ENCODE data around the gene CEP112. TPM values are rescaled to one million over a fixed set of nuclear protein-coding genes. Genes with fewer than 3 reads are reported as not detected.

Gene CEP112
- total and polyA plus RNA-seq, 4 donors, result 5.9 to 32.9 (median 18.8) TPM

DNA sequence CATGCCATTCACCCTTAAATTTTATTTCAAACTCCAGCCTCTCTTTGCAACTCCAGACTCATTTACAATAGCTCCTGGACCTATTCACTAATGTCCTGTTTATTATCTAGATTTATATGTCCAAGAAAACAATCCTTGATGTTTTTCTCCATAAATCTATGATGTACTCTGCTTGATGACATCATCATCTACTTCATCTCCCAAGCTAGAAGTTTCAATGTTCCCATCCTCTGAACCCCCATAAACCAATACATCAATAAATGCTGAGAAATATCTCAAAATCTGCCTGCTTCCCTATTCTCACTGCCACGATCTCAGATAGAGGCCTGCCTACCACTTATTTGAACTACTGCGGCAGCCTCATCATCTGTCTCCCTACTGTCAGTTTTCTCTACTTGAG lies 4.2 kb downstream of the CEP112 start:
- no peak overlapping the region for H3K4me3 ChIP-seq
- DNase-seq (no peak), ATAC-seq (ENCODE audit: insufficient read depth, low FRiP score) (no peak)
- H3K36me3 ChIP-seq (ENCODE audit: control insufficient read depth in 4 of 4, insufficient read depth in 4 of 4, low read length in 4 of 4), result peaks cover 0 to 4% (median under 1%) of the 10 kb centered on the region in 4 donors
- H3K9me3 ChIP-seq (ENCODE audit: control insufficient read depth in 4 of 4, insufficient read depth in 3 of 4, low read length in 3 of 4), result peaks cover 0 to 4% (median 0%) of the 10 kb centered on the region in 4 donors
- H3K27me3 ChIP-seq (ENCODE audit: control insufficient read depth in 3 of 3, insufficient read depth in 3 of 3, low read length in 2 of 3), result no peaks in the 10 kb centered on the region
- H3K4me1 ChIP-seq (ENCODE audit: control insufficient read depth in 5 of 5, insufficient read depth in 5 of 5, low read length in 5 of 5), result peaks cover 0 to 13% (median 0%) of the 10 kb centered on the region in 5 donors
- no peak overlapping the region for H3K27ac ChIP-seq (ENCODE audit: low read depth in 1 of 2, low read length in 1 of 2)
- WGBS, 2 donors, result 83 to 88% methylated on average over 2 of the region's 2 CpGs
- TF ChIP-seq, protein P1, sequence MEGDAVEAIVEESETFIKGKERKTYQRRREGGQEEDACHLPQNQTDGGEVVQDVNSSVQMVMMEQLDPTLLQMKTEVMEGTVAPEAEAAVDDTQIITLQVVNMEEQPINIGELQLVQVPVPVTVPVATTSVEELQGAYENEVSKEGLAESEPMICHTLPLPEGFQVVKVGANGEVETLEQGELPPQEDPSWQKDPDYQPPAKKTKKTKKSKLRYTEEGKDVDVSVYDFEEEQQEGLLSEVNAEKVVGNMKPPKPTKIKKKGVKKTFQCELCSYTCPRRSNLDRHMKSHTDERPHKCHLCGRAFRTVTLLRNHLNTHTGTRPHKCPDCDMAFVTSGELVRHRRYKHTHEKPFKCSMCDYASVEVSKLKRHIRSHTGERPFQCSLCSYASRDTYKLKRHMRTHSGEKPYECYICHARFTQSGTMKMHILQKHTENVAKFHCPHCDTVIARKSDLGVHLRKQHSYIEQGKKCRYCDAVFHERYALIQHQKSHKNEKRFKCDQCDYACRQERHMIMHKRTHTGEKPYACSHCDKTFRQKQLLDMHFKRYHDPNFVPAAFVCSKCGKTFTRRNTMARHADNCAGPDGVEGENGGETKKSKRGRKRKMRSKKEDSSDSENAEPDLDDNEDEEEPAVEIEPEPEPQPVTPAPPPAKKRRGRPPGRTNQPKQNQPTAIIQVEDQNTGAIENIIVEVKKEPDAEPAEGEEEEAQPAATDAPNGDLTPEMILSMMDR (IDR thresholded peaks at IDR 0.05; ENCODE audit: control extremely low read depth, extremely low read depth), result no peak
- no peak overlapping the region for H3K9ac ChIP-seq (ENCODE audit: insufficient read depth in 1 of 2, low read length in 2 of 2)

DNA sequence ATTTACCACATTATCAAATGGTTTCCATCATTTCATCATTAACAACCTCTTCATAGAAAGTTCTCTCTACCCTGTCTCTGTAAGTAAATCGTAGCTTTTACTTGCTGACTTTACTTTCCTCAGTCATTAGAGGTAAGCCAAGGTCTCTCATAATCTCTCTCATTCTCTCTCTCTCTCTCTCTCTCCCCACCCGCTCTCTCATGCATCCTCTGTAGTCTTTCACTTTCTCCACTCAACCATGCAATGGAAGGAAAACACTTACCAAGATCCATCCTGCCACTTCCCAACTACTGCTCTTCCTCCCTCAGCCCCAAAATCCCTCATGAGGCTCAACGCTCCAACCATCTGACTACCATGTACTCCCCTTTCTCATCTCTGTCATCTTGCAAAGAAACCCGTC lies 6.1 kb downstream of the CEP112 start:
- no peak for DNase-seq
- no peak overlapping the region for H3K27ac ChIP-seq (ENCODE audit: low read depth in 1 of 2, low read length in 1 of 2)
- no peak overlapping the region for H3K9ac ChIP-seq (ENCODE audit: insufficient read depth in 1 of 2, low read length in 2 of 2)
- no peak overlapping the region for H3K4me3 ChIP-seq
- peaks cover 0 to 4% (median 0%) of the 10 kb centered on the region in 4 donors for H3K9me3 ChIP-seq (ENCODE audit: control insufficient read depth in 4 of 4, insufficient read depth in 3 of 4, low read length in 3 of 4)
- TF ChIP-seq, protein P1 (IDR thresholded peaks at IDR 0.05; ENCODE audit: control extremely low read depth, extremely low read depth), result no peak
- peaks cover 0 to 8% (median 4%) of the 10 kb centered on the region in 4 donors for H3K36me3 ChIP-seq (ENCODE audit: control insufficient read depth in 4 of 4, insufficient read depth in 4 of 4, low read length in 4 of 4)
- H3K4me1 ChIP-seq (ENCODE audit: control insufficient read depth in 5 of 5, insufficient read depth in 5 of 5, low read length in 5 of 5), result peaks cover 0 to 6% (median 0%) of the 10 kb centered on the region in 5 donors
- no peak for ATAC-seq (ENCODE audit: insufficient read depth, low FRiP score)
- 95% methylated on average over 4 of the region's 4 CpGs for WGBS, 2 donors
- H3K27me3 ChIP-seq (ENCODE audit: control insufficient read depth in 3 of 3, insufficient read depth in 3 of 3, low read length in 2 of 3), result no peaks in the 10 kb centered on the region

DNA sequence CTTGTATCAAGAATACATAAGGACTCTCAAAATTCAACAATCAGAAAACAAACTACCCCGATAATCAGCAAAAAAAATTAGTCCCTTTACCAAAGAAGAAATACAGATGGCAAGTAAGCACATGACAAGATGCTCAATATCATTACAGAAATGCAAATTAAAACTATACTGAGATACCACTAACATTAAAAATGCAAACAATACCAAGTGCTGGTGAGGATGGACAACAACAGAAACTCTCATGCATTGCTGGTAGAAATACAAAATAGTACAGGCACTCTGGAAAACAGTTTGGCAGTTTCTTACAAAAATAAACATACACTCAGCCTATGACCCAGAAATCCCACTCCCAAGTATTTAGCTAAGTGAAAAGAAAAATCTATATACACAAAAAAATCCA lies 7.5 kb downstream of the CEP112 start:
- ATAC-seq (ENCODE audit: insufficient read depth, low FRiP score) (no peak), DNase-seq (no peak)
- Histone ChIP-seq H3K36me3 (ENCODE audit: control insufficient read depth in 4 of 4, insufficient read depth in 4 of 4, low read length in 4 of 4) (peaks cover 0 to 11% (median 9%) of the 10 kb centered on the region in 4 donors), H3K4me3 (no peak overlapping the region), H3K9ac (ENCODE audit: insufficient read depth in 1 of 2, low read length in 2 of 2) (no peak overlapping the region), H3K27me3 (ENCODE audit: control insufficient read depth in 3 of 3, insufficient read depth in 3 of 3, low read length in 2 of 3) (no peaks in the 10 kb centered on the region), H3K27ac (ENCODE audit: low read depth in 1 of 2, low read length in 1 of 2) (no peak overlapping the region), H3K4me1 (ENCODE audit: control insufficient read depth in 5 of 5, insufficient read depth in 5 of 5, low read length in 5 of 5) (no peaks in the 10 kb centered on the region), H3K9me3 (ENCODE audit: control insufficient read depth in 4 of 4, insufficient read depth in 3 of 4, low read length in 3 of 4) (peaks cover 0 to 4% (median 0%) of the 10 kb centered on the region in 4 donors)
- TF ChIP-seq, protein P1 (IDR thresholded peaks at IDR 0.05; ENCODE audit: control extremely low read depth, extremely low read depth), result no peak
- 83 to 93% methylated on average over 1 of the region's 1 CpG for WGBS, 2 donors

DNA sequence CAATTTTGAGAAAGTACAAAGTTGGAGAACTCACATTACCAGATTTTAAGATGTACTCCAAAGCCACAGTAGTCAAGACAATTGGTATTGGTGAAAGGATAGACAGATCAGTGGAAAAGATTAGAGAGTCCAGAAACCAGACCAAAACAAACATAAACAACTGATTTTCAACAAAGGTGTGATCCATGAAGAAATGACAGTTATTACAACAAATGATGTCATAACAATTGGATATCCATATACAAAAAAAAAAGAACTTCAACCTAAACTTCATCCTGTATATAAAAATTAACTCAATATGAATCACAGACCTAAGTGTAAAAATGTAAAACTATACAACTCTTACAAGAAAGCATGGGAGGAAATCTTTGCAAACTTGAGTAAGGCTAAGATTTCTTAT lies 8.4 kb downstream of the CEP112 start:
- TF ChIP-seq, protein P1 (IDR thresholded peaks at IDR 0.05; ENCODE audit: control extremely low read depth, extremely low read depth), result no peak
- Histone ChIP-seq H3K4me3 (no peak overlapping the region), H3K36me3 (ENCODE audit: control insufficient read depth in 4 of 4, insufficient read depth in 4 of 4, low read length in 4 of 4) (peaks cover 0 to 10% (median 8%) of the 10 kb centered on the region in 4 donors), H3K27ac (ENCODE audit: low read depth in 1 of 2, low read length in 1 of 2) (no peak overlapping the region), H3K9ac (ENCODE audit: insufficient read depth in 1 of 2, low read length in 2 of 2) (no peak overlapping the region), H3K27me3 (ENCODE audit: control insufficient read depth in 3 of 3, insufficient read depth in 3 of 3, low read length in 2 of 3) (no peaks in the 10 kb centered on the region), H3K4me1 (ENCODE audit: control insufficient read depth in 5 of 5, insufficient read depth in 5 of 5, low read length in 5 of 5) (no peaks in the 10 kb centered on the region), H3K9me3 (ENCODE audit: control insufficient read depth in 4 of 4, insufficient read depth in 3 of 4, low read length in 3 of 4) (peaks cover 0 to 4% (median 0%) of the 10 kb centered on the region in 4 donors)
- ATAC-seq (ENCODE audit: insufficient read depth, low FRiP score) (no peak), DNase-seq (no peak)

Data from lung (tissue), 12 donors.